K562 (cell line): Measurements from ENCODE around the gene ALDOB. TPM values are rescaled to one million over a fixed set of nuclear protein-coding genes. Genes with fewer than 3 reads are reported as not detected.

Experiments
- ATAC-seq: fragments of 200-7000 bp; cut with Tn5 transposase; 3 replicates; pipeline ENCODE4 v1.9.1; 2020; ENCODE audit warnings: moderate library complexity
- BruUV-seq: library from RNA; stranded (reverse); fragments of 400-500 nt; replicated peaks from 2 replicates; lab custom pipeline; 2021; lab: Mats Ljungman, UMichigan
- CTCF ChIA-PET: fragments of 300-600 bp; formaldehyde crosslinking; extraction: SDS; loops from one replicate; lab custom pipeline; 2021; ENCODE audit warnings: low intra/inter-chr PET ratio; lab: Yijun Ruan, JAX
- POLR2A ChIA-PET: fragments of 300-600, 350-650 bp; sonication (Branson Sonifier 250); formaldehyde crosslinking; extraction: SDS; loops from one replicate; lab custom pipeline; 2021; ENCODE audit warnings: antibody characterized with exemption, inconsistent platforms; lab: Yijun Ruan, JAX
- DNase-seq, 4 experiments: peaks; one replicate each; pipeline versions ENCODE4 v3.0.0 to v3.0.0-alpha.2; 2011 to 2018; ENCODE audit warnings: low spot score in 3 of 4, mixed read lengths in 3 of 4; ENCODE audit errors: extremely low read depth in 1 of 4
- FAIRE-seq: peaks from 2 replicates; lab custom pipeline; 2011; peaks lifted over from hg19 to GRCh38; lab: Jason Lieb, UNC
- H2AFZ ChIP-seq: 2 replicates; pipeline ENCODE4 v1.6.0; 2011; ENCODE audit warnings: low read depth, low read length, control low read depth, inconsistent platforms
- H3K27ac ChIP-seq: fragments of 200-600 bp; 3 replicates; pipeline ENCODE4 v1.8.0; 2011; ENCODE audit warnings: low read depth, mild to moderate bottlenecking, control low read depth, inconsistent platforms, low read length, moderate library complexity, mixed read lengths; ENCODE audit errors: extremely low read depth
- H3K27me3 ChIP-seq, 2 experiments: fragments of 300-600 bp in 1 of 2; 2 replicates in 1 of 2; 3 replicates in 1 of 2; pipeline versions ENCODE4 v1.6.0 to v1.8.0; 2011; ENCODE audit warnings: inconsistent platforms in 2 of 2, low read length in 2 of 2, mild to moderate bottlenecking in 1 of 2, mixed read lengths in 1 of 2, moderate library complexity in 1 of 2; ENCODE audit not compliant: control insufficient read depth in 2 of 2, insufficient read depth in 2 of 2
- H3K36me3 ChIP-seq: fragments of 300-600 bp; 3 replicates; pipeline ENCODE4 v1.8.0; 2011; ENCODE audit warnings: mild to moderate bottlenecking, low read length, inconsistent platforms; ENCODE audit not compliant: control insufficient read depth, insufficient read depth
- H3K4me1 ChIP-seq, 2 experiments: fragments of 200-600 bp in 1 of 2; replicated peaks in 1 of 2; 2 replicates in 1 of 2; 3 replicates in 1 of 2; pipeline versions ENCODE4 v1.5.1 to v1.8.0; 2011; ENCODE audit warnings: inconsistent platforms in 2 of 2, low read length in 2 of 2, mild to moderate bottlenecking in 1 of 2, mixed read lengths in 1 of 2, moderate library complexity in 1 of 2; ENCODE audit not compliant: control insufficient read depth in 2 of 2, insufficient read depth in 2 of 2
- H3K4me2 ChIP-seq: 2 replicates; pipeline ENCODE4 v1.6.1; 2011; ENCODE audit warnings: low read length, control low read depth, inconsistent platforms, mixed read lengths; ENCODE audit not compliant: insufficient read depth
- H3K4me3 ChIP-seq: fragments of 200-600 bp; sonication (generic), shearing (Covaris generic); 2 replicates; pipeline ENCODE4 v1.5.1; 2016; ENCODE audit warnings: control low read depth, inconsistent platforms
- H3K79me2 ChIP-seq: fragments of 200-600 bp; 3 replicates; pipeline ENCODE4 v1.8.0; 2011; ENCODE audit warnings: low read length, inconsistent platforms; ENCODE audit not compliant: control insufficient read depth, insufficient read depth
- H3K9ac ChIP-seq, 2 experiments: 2 replicates each; pipeline versions ENCODE4 v1.6.0 to v1.6.1; 2011; ENCODE audit warnings: low read depth in 2 of 2, low read length in 2 of 2, control low read depth in 1 of 2, inconsistent platforms in 1 of 2, mild to moderate bottlenecking in 1 of 2, mixed read lengths in 1 of 2; ENCODE audit not compliant: insufficient read depth in 1 of 2
- H3K9me1 ChIP-seq: one replicate; pipeline ENCODE4 v1.6.0; 2011; ENCODE audit warnings: inconsistent platforms, mild to moderate bottlenecking, low read length, moderate library complexity; ENCODE audit not compliant: control insufficient read depth, insufficient read depth
- H3K9me3 ChIP-seq: replicated peaks from 2 replicates; pipeline ENCODE4 v1.5.1; 2011; ENCODE audit warnings: low read depth, low read length, inconsistent platforms; ENCODE audit not compliant: control insufficient read depth, insufficient read depth
- H4K20me1 ChIP-seq: replicated peaks from 2 replicates; pipeline ENCODE4 v1.6.1; 2011; ENCODE audit warnings: low read length, inconsistent platforms, mixed read lengths; ENCODE audit not compliant: control insufficient read depth, insufficient read depth
- CEBPG ChIP-seq, 3 experiments: fragments of 200-800 bp in 1 of 3; sonication (Bioruptor generic) in 1 of 3; sonication (generic) in 1 of 3; formaldehyde crosslinking in 1 of 3; IDR thresholded peaks in 2 of 3; conservative IDR thresholded peaks in 1 of 3; 2 replicates each; pipeline versions ENCODE4 v1.6.1 to v1.8.0; 2016 to 2022; ENCODE audit warnings: missing compliant biosample characterization in 2 of 3, missing genetic modification characterization in 2 of 3, mild to moderate bottlenecking in 1 of 3, missing genetic modification reagents in 1 of 3
- CTBP1 ChIP-seq: fragments of 450-650 bp; IDR thresholded peaks from 2 replicates; pipeline ENCODE4 v1.6.1; 2016; ENCODE audit warnings: borderline replicate concordance
- NFIC ChIP-seq: fragments of 450-650 bp; IDR thresholded peaks from 2 replicates; pipeline ENCODE4 v1.6.1; 2017; ENCODE audit warnings: mild to moderate bottlenecking, inconsistent platforms
- SREBF2 ChIP-seq: sonication (generic); formaldehyde crosslinking; IDR thresholded peaks from 2 replicates; pipeline ENCODE4 v1.4.0; 2020; ENCODE audit warnings: mild to moderate bottlenecking, missing genetic modification reagents
- ZEB2 ChIP-seq: fragments of 450-650 bp; IDR thresholded peaks from 2 replicates; pipeline ENCODE4 v1.6.1; 2016
- ZNF316 ChIP-seq: fragments of 450-650 bp; IDR thresholded peaks from 2 replicates; pipeline ENCODE4 v1.6.1; 2016
- WGBS: fragments of 100-300 bp; shearing (Covaris generic); methylation state at CpG from one replicate; pipeline ENCODE4 v1.1.6; 2016; ENCODE audit warnings: low coverage, mixed read lengths; ENCODE audit not compliant: insufficient coverage; ENCODE audit errors: missing lambda C conversion rate; 5-methylcytosine and 5-hydroxymethylcytosine counted together
- in situ Hi-C: fragments of 300-500 bp; cut with MboI; formaldehyde crosslinking; loops from 4 replicates; pipeline ENCODE4 v1.15.0; 2018; ENCODE audit warnings: inconsistent platforms, mixed read lengths
- intact Hi-C: fragments of 100-400 bp; cut with micrococcal nuclease; formaldehyde crosslinking; loops from 2 replicates; pipeline ENCODE4 v1.14.2; 2022
- polyA plus RNA-seq, 8 experiments: library from polyadenylated mRNA; depleted of rRNA in 4 of 8; stranded (reverse) in 5 of 8; unstranded in 3 of 8; fragments of >200 nt; fragmentation: Nextera tagmentation in 2 of 8; fragmentation: Illumina TruSeq in 1 of 8; extraction: Ambion mirVana in 2 of 8; extraction: Trizol in 1 of 8; gene quantifications; 2 replicates each; pipeline versions ENCODE4 v1.2.1 to v1.2.3, GENCODE V29; 2011 to 2014; ENCODE audit warnings: inconsistent platforms in 1 of 8, missing spikeins in 1 of 8
- total RNA-seq, 7 experiments: library from RNA; depleted of rRNA in 6 of 7; stranded (reverse); fragments of >200 nt in 6 of 7; fragmentation: Illumina TruSeq in 2 of 7; extraction: Trizol in 2 of 7; gene quantifications; 2 replicates each; pipeline versions ENCODE4 v1.2.1 to v1.2.3, GENCODE V29; 2011 to 2021; ENCODE audit warnings: low replicate concordance in 1 of 7

Gene ALDOB
- total and polyA plus RNA-seq, 9 of the 15 experiments (the other 6 are each of a cell fraction or from before 2014, with no cell fraction given): 0.80 TPM; not detected in 8

GRCh38 chr9:101400120-101400519 is 35.5 kb downstream of the ALDOB start:
- H3K4me1 ChIP-seq: peaks cover 11 to 17% of the 10 kb centered on the region in 2 experiments; a peak in 3 of 5 replicates
- WGBS: 14% methylated on average over 5 of the region's 5 CpGs
- no peaks in the 10 kb centered on the region for H4K20me1 ChIP-seq
- H3K36me3 ChIP-seq: peaks cover 71% of the 10 kb centered on the region
- in situ Hi-C loops: no loop called here
- peak overlapping the region; percentile 79; the same call in 1 of the 2 replicates for H3K4me3 ChIP-seq
- POLR2A ChIA-PET: interaction anchor here (1.6 to 1.9 kb wide), 2 partner anchors 9 to 133 kb away, joined by 5 read pairs; partner anchors contain the start of gene RNF20
- no peaks in the 10 kb centered on the region for H3K27me3 ChIP-seq
- intact Hi-C loops: no loop called here
- no peak overlapping the region for H3K27ac ChIP-seq
- FAIRE-seq: no peak
- TF ChIP-seq ZNF316: 0 out of 2 replicates have a peak, but pooled peaks have one; percentile 28
- TF ChIP-seq NFIC: peak; percentile 79
- no peak for TF ChIP-seq ZEB2
- TF ChIP-seq, all 486 proteins: peak for 2
- H3K79me2 ChIP-seq: peaks cover 60% of the 10 kb centered on the region
- peak overlapping the region; percentile 88 for H3K4me2 ChIP-seq
- BruUV-seq: TSS peak; percentile 37
- H2AFZ ChIP-seq: no peak overlapping the region
- DNase-seq (peak in 3 of 4 experiments; percentile 11 to 39 (median 14)), ATAC-seq (no peak)
- peaks cover 22% of the 10 kb centered on the region; the same call in 1 of the 2 replicates for H3K9me3 ChIP-seq
- peak overlapping the region; percentile 37 to 81; a peak in 3 of 4 replicates for H3K9ac ChIP-seq
- H3K9me1 ChIP-seq: no peaks in the 10 kb centered on the region
- CTCF ChIA-PET: no interaction called here

GRCh38 chr9:101399643-101399970 is 36.0 kb downstream of the ALDOB start:
- FAIRE-seq: no peak
- Histone ChIP-seq H4K20me1 (no peaks in the 10 kb centered on the region), H3K9me1 (no peaks in the 10 kb centered on the region), H3K4me2 (peak overlapping the region; percentile 88), H3K4me1 (peaks cover 11 to 17% of the 10 kb centered on the region in 2 experiments; a peak in 3 of 5 replicates), H3K27ac (peak overlapping the region; percentile 83), H3K27me3 (no peaks in the 10 kb centered on the region), H3K36me3 (peaks cover 71% of the 10 kb centered on the region), H3K9me3 (peaks cover 20% of the 10 kb centered on the region; the same call in 1 of the 2 replicates), H3K9ac (peak overlapping the region; percentile 81 to 97), H2AFZ (0 out of 2 replicates have a peak overlapping the region, but pooled peaks have one; percentile 66), H3K4me3 (peak overlapping the region; percentile 79), H3K79me2 (peaks cover 65% of the 10 kb centered on the region)
- BruUV-seq: no TSS peak
- ChIA-PET POLR2A (interaction anchor here (0.7 to 1.9 kb wide), 4 partner anchors 9 to 779 kb away, joined by 3 to 5 read pairs (median 5); partner anchors contain the start of gene RNF20), CTCF (no interaction called here)
- intact Hi-C loops (loop anchor here (2.0 to 10.0 kb wide), 3 partner anchors 48 to 685 kb away; partner anchors contain the start of gene RNF20), in situ Hi-C loops (no loop called here)
- DNase-seq: no peak
- 5% methylated on average over 2 of the region's 2 CpGs for WGBS
- no peak for ATAC-seq
- TF ChIP-seq SREBF2 (no peak), CEBPG (CRISPR knock-in tag; IDR thresholded peaks at IDR 0.05) (0 out of 2 replicates have a peak, but pooled peaks have one; percentile 21), CEBPG (tag; conservative IDR thresholded peaks at IDR 0.05 in 1 of 2, IDR thresholded peaks at IDR 0.05 in 1 of 2) (peak in 1 of 2 experiments; percentile 52; a peak in 2 of 4 replicates), CTBP1 (no peak)
